ENCODE results near the gene MRPS14. TPM values are rescaled to one million over a fixed set of nuclear protein-coding genes. Genes with fewer than 3 reads are reported as not detected.

MRPS14 gene
- total and polyA plus RNA-seq, 9 of the 15 experiments (the other 6 are each of a cell fraction or from before 2014, with no cell fraction given), result 38.1 to 231 (median 54.9) TPM

DNA sequence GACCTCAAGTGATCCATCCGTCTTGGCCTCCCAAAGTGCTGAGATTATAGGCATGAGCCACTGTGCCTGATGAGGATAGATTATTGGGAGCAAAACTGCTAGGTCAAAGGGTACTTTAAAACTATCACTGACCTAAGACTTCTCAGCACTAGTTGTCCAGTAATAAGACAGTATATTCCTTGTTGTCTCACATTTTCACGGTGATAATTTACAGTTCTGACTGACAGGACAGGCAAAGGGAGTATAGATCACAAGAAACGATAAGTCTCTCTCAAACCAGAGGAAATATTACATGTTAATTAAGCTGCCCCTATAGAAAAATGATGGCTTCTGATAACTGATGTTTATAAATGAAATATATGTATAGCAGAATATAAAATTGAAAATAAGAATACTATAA, 3.7 kb downstream of the MRPS14 start (continued):
- TF ChIP-seq, protein P1, sequence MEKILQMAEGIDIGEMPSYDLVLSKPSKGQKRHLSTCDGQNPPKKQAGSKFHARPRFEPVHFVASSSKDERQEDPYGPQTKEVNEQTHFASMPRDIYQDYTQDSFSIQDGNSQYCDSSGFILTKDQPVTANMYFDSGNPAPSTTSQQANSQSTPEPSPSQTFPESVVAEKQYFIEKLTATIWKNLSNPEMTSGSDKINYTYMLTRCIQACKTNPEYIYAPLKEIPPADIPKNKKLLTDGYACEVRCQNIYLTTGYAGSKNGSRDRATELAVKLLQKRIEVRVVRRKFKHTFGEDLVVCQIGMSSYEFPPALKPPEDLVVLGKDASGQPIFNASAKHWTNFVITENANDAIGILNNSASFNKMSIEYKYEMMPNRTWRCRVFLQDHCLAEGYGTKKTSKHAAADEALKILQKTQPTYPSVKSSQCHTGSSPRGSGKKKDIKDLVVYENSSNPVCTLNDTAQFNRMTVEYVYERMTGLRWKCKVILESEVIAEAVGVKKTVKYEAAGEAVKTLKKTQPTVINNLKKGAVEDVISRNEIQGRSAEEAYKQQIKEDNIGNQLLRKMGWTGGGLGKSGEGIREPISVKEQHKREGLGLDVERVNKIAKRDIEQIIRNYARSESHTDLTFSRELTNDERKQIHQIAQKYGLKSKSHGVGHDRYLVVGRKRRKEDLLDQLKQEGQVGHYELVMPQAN (IDR thresholded peaks at IDR 0.05; ENCODE audit: borderline replicate concordance), result no peak
- TF ChIP-seq POLR3A (IDR thresholded peaks at IDR 0.05; ENCODE audit: borderline replicate concordance, extremely low read depth, insufficient read depth, insufficient read length) (no peak), NCOA4 (IDR thresholded peaks at IDR 0.05; ENCODE audit: partially characterized antibody) (no peak), ZNF175 (CRISPR knock-in tag; IDR thresholded peaks at IDR 0.05; ENCODE audit: low read depth) (no peak)
- TF ChIP-seq, protein P2, sequence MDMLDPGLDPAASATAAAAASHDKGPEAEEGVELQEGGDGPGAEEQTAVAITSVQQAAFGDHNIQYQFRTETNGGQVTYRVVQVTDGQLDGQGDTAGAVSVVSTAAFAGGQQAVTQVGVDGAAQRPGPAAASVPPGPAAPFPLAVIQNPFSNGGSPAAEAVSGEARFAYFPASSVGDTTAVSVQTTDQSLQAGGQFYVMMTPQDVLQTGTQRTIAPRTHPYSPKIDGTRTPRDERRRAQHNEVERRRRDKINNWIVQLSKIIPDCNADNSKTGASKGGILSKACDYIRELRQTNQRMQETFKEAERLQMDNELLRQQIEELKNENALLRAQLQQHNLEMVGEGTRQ (CRISPR knock-in tag; IDR thresholded peaks at IDR 0.05), result no peak
- TF ChIP-seq, protein P3, sequence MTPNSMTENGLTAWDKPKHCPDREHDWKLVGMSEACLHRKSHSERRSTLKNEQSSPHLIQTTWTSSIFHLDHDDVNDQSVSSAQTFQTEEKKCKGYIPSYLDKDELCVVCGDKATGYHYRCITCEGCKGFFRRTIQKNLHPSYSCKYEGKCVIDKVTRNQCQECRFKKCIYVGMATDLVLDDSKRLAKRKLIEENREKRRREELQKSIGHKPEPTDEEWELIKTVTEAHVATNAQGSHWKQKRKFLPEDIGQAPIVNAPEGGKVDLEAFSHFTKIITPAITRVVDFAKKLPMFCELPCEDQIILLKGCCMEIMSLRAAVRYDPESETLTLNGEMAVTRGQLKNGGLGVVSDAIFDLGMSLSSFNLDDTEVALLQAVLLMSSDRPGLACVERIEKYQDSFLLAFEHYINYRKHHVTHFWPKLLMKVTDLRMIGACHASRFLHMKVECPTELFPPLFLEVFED (CRISPR knock-in tag; conservative IDR thresholded peaks at IDR 0.05), result no peak

All from K562 (cell line).